ENCODE data around the gene FPR3.
"Not testable (repeated sequence)": the region's sequence is repeated elsewhere in the genome, so short reads cannot be mapped to it uniquely, and the experiment has no call there.

FPR3 gene

GRCh38 chr19:51799774-51800472 lies 5.0 kb downstream of the FPR3 start:
- no peaks in the 10 kb centered on the region for H3K27me3 ChIP-seq (replicated peaks; ENCODE audit: control insufficient read depth, insufficient read depth, low read length)
- TF ChIP-seq CTCF (IDR thresholded peaks at IDR 0.05; ENCODE audit: insufficient read depth, low read length, poor library complexity, severe bottlenecking), result no peak
- no peak for DNase-seq (ENCODE audit: extremely low read depth, insufficient read length)
- no peaks in the 10 kb centered on the region for H3K36me3 ChIP-seq (ENCODE audit: control insufficient read depth, insufficient read depth, low read length)
- H3K4me3 ChIP-seq (replicated peaks; ENCODE audit: low read depth, low read length), result no peak overlapping the region

GRCh38 chr19:51800473-51801244 lies 5.7 kb downstream of the FPR3 start:
- Histone ChIP-seq H3K36me3 (ENCODE audit: control insufficient read depth, insufficient read depth, low read length) (no peaks in the 10 kb centered on the region), H3K27me3 (replicated peaks; ENCODE audit: control insufficient read depth, insufficient read depth, low read length) (no peaks in the 10 kb centered on the region), H3K4me3 (replicated peaks; ENCODE audit: low read depth, low read length) (no peak overlapping the region)
- DNase-seq (ENCODE audit: extremely low read depth, insufficient read length), result no peak
- no peak for TF ChIP-seq CTCF (IDR thresholded peaks at IDR 0.05; ENCODE audit: insufficient read depth, low read length, poor library complexity, severe bottlenecking)

GRCh38 chr19:51802775-51803174 lies 7.8 kb downstream of the FPR3 start:
- Histone ChIP-seq H3K4me3 (replicated peaks; ENCODE audit: low read depth, low read length) (no peak overlapping the region), H3K36me3 (ENCODE audit: control insufficient read depth, insufficient read depth, low read length) (no peaks in the 10 kb centered on the region), H3K27me3 (replicated peaks; ENCODE audit: control insufficient read depth, insufficient read depth, low read length) (no peaks in the 10 kb centered on the region)
- DNase-seq (ENCODE audit: extremely low read depth, insufficient read length), result no peak
- no peak for TF ChIP-seq CTCF (IDR thresholded peaks at IDR 0.05; ENCODE audit: insufficient read depth, low read length, poor library complexity, severe bottlenecking)

- no peak for TF ChIP-seq CTCF (IDR thresholded peaks at IDR 0.05; ENCODE audit: insufficient read depth, low read length, poor library complexity, severe bottlenecking)
- no peak for DNase-seq (ENCODE audit: extremely low read depth, insufficient read length)
- Histone ChIP-seq H3K4me3 (replicated peaks; ENCODE audit: low read depth, low read length) (no peak overlapping the region), H3K27me3 (replicated peaks; ENCODE audit: control insufficient read depth, insufficient read depth, low read length) (no peaks in the 10 kb centered on the region), H3K36me3 (ENCODE audit: control insufficient read depth, insufficient read depth, low read length) (no peaks in the 10 kb centered on the region)
Measured at GRCh38 chr19:51803519-51803918, 8.6 kb downstream of the FPR3 start.

GRCh38 chr19:51803967-51804366 lies 9.0 kb downstream of the FPR3 start:
- TF ChIP-seq CTCF (IDR thresholded peaks at IDR 0.05; ENCODE audit: insufficient read depth, low read length, poor library complexity, severe bottlenecking), result no peak
- no peaks in the 10 kb centered on the region for H3K27me3 ChIP-seq (replicated peaks; ENCODE audit: control insufficient read depth, insufficient read depth, low read length)
- DNase-seq (ENCODE audit: extremely low read depth, insufficient read length), result no peak
- H3K36me3 ChIP-seq (ENCODE audit: control insufficient read depth, insufficient read depth, low read length), result no peaks in the 10 kb centered on the region
- no peak overlapping the region for H3K4me3 ChIP-seq (replicated peaks; ENCODE audit: low read depth, low read length)

- not testable (repeated sequence) for H3K27me3 ChIP-seq (replicated peaks; ENCODE audit: control insufficient read depth, insufficient read depth, low read length); DNase-seq (ENCODE audit: extremely low read depth, insufficient read length); H3K36me3 ChIP-seq (ENCODE audit: control insufficient read depth, insufficient read depth, low read length); H3K4me3 ChIP-seq (replicated peaks; ENCODE audit: low read depth, low read length)
Measured at GRCh38 chr19:51804789-51805188, 9.8 kb downstream of the FPR3 start.

GRCh38 chr19:51805396-51805795 lies 10.4 kb downstream of the FPR3 start:
- not testable (repeated sequence) for H3K27me3 ChIP-seq (replicated peaks; ENCODE audit: control insufficient read depth, insufficient read depth, low read length); DNase-seq (ENCODE audit: extremely low read depth, insufficient read length); H3K36me3 ChIP-seq (ENCODE audit: control insufficient read depth, insufficient read depth, low read length); H3K4me3 ChIP-seq (replicated peaks; ENCODE audit: low read depth, low read length)

GRCh38 chr19:51806571-51806970 lies 11.6 kb downstream of the FPR3 start:
- H3K27me3 ChIP-seq (replicated peaks; ENCODE audit: control insufficient read depth, insufficient read depth, low read length); H3K36me3 ChIP-seq (ENCODE audit: control insufficient read depth, insufficient read depth, low read length): not testable (repeated sequence)

More at GRCh38 chr19:51806571-51806970, 11.6 kb downstream of the FPR3 start:
- DNase-seq (ENCODE audit: extremely low read depth, insufficient read length); H3K4me3 ChIP-seq (replicated peaks; ENCODE audit: low read depth, low read length): not testable (repeated sequence)

Measured in GM06990 (cell line).